Stimulated activated CD8-positive, alpha-beta memory T cell treated with anti-CD3 and anti-CD28 coated beads, Interleukin-4, amount 100 ng/mL, for 1 hour (primary cell): ENCODE measurements around the gene NANS.
A peak's percentile ranks its signal among the peaks of the same experiment; 100 is the strongest.
"Not testable (repeated sequence)": the region's sequence is repeated elsewhere in the genome, so short reads cannot be mapped to it uniquely, and the experiment has no call there.

Experiments used
- DNase-seq, 2 donors: peaks; one replicate each; pipeline ENCODE4 v3.0.0-alpha.2; 2020; ENCODE audit warnings: low read depth in 2 of 2, low spot score in 1 of 2

The NANS gene

GRCh38 chr9:98099346-98099745, 42.8 kb downstream of the NANS start:
- DNase-seq = no peak

GRCh38 chr9:98099898-98100297, 43.4 kb downstream of the NANS start:
- DNase-seq = no peak

DNA sequence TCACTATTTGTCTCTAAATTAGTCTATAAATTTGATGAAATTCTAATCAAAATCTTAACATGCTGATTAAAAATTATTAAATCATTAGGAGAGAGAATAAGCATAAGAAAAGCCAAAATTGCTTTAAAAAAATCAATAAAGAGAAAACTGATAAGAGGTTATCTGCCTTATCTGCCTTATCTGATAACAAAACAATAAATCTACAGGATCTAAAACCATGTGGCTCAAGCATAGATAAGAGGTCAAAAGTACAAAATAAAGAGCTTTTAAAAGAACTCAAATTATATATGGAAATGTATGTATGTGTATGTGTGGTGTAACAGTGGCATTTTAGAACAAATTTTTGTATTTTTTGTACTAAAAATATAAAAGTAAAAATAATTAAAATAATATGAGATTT, 43.9 kb downstream of the NANS start:
- DNase-seq = no peak

- DNase-seq = no peak
These were observed 44.9 kb downstream of the NANS start for GRCh38 chr9:98101416-98101815.

DNA sequence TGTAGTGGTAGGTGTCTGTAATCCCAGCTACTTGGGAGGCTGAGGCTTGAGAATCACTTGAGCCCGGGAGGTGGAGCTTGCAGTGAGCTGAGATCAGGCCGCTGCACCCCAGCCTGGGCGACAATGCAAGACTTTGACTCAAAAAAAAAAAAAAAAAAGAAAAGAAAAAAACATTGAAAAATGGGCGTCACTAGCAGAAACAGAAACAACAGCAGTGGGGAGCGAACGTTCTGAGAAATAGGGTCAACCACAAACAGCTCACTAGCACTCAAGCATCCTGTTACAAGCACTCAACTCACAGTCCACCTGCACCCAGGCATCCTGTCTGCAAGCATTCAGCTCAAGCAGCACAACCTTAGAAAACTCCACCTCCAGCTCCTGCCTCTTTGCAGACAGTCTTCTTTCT, 45.3 kb downstream of the NANS start:
- peak in 1 of 2 donors; percentile 65 for DNase-seq

- no peak for DNase-seq
These were observed 47.9 kb downstream of the NANS start for GRCh38 chr9:98104445-98104881.

GRCh38 chr9:98105006-98105405, 48.5 kb downstream of the NANS start:
- no peak for DNase-seq

- DNase-seq = no peak
These were observed 51.4 kb downstream of the NANS start for GRCh38 chr9:98107926-98108325.

- no peak for DNase-seq
These were observed 52.0 kb downstream of the NANS start for GRCh38 chr9:98108531-98109031.

- DNase-seq = no peak
These were observed 52.5 kb downstream of the NANS start for GRCh38 chr9:98109052-98109451.

- not testable (repeated sequence) for DNase-seq
These were observed 60.6 kb downstream of the NANS start for GRCh38 chr9:98117097-98117496.

DNA sequence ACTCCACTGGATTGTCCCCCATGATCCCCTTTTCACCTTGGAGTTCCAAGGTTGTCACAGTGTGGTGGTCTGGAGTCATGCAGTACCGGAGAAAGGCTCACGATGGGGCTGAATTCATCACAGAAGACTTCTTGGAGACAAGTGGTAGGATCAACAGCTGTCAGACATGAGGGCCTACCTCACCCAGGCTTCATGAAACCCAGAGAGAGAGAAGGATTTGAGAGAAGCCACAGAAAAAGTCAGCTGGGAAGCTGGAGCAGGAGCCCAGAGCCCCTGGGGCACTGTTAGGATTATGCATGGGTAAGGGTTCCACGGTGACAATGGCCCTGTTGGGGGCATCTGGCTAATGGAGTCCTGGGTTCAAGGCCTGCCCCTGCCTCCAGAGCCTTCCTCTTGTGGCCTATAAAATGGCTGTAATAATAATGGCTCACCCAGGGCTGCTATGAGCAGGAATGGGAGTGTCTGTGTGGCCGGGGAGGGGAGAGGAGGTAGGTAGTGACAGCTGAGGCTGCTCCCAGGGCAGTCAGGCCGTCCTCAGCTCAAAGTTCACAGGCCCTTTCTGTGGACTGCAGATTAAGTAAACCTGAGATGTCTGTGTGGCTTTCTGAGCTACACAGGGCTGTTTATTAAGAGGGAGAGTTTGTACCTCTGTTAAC, 61.6 kb downstream of the NANS start:
- peak in 1 of 2 donors; percentile 28 for DNase-seq

DNA sequence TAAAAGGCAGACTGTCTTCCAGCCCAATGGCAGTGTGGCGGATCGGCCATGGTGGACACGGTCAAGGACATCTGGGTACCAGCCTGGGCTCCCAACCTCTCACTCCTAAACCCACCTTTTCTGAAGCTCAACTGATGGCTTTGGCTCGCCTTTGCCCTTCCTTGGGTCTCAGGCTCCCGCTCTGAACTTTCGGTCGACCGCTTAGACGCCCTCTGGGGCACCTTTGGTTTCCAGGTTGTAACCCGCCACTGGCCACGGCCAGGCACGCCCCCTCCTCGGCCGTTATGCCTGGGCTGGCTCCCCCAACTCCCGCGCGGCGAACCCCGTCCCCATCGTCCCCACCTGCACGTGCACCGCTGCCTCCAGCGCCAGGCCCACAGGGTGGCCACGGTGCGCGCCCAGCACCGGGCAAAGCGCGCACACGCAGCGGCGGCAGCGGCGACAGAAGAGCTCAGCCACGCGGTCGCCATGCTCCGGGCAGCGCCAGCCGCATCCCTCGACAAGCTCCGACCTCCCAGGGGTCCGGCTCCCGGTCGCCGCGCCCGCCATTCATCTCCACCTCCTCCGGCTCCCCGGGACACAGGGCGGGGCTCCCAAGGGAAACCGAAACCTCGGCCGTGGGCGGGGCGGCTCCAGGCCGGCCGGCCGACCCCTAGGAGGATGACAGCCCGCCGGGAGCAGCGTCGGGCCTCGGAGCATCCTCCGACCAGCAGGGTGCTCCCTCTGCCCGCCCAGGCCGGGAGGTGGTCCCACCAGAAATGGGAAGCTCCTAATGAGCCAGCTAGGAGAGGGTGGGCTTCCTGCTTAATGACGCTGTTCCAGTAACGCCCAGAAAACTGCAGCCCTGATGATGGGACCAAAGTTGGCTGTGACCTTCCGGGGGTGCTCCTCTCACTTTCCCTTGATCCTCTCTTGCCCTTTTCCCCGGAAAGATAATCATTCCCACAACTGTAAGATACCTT, 62.4 kb downstream of the NANS start, which contains the start of gene TRIM14:
Gene TRIM14, minus strand, starts transcription at position 583 of the 962 bp plus-strand sequence. Its CDS starts 34 bp downstream, at position 549.
- peak in 1 of 2 donors; percentile 28 for DNase-seq

DNA sequence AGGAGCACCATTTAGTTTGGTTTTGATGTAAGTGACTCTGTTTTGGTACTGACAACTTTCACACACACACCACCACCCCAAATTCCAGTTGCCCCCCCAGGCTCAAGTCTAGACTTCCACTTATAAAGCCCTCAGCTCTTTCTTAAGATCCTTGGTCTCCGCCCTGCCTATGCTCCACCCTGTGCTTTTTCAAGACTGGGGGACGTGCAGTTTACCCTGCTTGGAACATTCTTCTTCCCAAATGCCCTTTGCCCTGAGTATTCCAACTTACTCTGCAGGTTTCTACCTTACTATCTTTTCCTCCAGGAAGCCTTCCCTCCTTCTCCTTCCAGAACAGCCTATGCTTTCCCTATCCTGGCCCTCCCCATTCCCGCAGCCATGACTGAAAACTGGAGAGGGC, 63.9 kb downstream of the NANS start:
- no peak for DNase-seq

DNA sequence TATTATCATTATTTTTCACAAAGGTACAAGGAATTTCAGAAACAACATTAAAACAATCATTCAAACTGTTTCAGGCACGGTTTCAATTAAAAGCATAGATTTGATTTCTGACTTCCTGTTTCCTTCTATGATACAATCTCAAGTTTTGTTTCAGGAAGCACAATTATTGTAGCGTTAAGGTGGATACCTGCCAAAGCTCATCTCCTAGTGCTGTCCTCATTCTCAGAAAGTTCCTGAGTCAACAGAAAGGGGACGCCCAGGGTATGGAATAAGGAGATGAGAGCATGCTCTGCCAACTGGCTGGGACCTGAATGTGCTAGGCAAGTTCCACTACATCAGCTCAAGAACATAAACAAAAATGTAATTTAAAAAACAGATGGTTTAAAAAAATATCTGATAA, 64.5 kb downstream of the NANS start:
- no peak for DNase-seq

DNA sequence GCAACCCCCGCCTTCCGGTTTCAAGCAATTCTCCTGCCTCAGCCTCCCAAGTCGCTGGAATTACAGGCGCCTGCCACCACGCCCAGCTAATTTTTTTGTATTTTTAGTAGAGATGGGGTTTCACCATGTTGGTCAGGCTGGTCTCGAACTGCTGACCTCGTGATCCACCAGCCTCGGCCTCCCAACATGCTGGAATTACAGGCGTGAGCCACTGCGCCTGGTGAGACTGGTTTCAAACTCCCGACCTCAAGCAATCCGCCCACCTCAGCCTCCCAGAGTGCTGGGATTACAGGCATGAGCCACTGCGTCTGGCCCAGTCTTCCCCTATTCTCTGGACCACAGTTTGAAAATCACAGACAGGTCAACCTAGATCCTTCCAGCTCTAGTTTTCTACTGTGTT, 67.6 kb downstream of the NANS start:
- not testable (repeated sequence) for DNase-seq

GRCh38 chr9:98124637-98125426, 68.3 kb downstream of the NANS start:
- DNase-seq = no peak

DNA sequence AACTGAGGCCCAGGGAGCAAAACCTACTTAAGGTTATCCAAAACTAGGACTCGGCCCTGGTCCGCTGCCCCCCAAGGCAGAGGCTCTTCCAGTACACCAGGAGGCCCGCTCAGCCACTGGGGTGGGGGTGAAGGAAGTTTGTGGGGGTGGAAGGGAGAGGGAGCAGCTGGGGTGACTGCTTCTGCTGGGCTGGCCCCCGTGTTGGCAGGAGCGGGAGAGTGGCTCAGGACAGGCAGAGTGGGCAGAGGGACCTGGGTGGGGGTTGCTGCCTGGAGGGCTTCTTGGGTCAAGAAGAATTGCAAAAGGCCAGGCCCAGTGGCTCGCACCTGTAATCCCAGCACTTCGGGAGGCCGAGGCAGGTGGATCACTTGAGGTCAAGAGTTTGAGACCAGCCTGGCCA, 70.7 kb downstream of the NANS start:
- no peak for DNase-seq

- no peak for DNase-seq
These were observed 71.8 kb downstream of the NANS start for GRCh38 chr9:98128316-98128715.

DNA sequence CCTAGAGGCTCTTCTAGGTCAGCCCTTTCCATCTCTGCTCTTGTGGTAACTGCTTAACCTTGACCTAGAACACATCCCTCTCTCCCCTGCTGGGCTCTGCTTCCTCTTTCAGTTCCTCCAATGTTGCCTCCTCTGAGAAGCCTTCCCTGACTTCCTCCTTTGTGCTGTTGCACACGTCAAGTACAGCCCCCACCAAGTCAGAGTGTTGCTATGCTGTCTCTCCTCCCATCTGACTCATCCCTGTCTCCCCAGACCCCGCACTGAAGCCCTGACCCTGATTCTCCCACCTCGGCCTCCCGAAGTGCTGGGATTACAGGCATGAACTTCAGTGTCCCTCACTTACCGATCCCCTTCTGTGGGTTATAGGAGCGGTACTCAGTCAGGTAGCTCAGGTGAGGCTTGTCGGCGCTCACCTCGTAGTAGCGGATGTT, 72.9 kb downstream of the NANS start:
- no peak for DNase-seq

- DNase-seq = not testable (repeated sequence)
These were observed 73.5 kb downstream of the NANS start for GRCh38 chr9:98130060-98130459.
